ENCODE results near the gene GNRH2.
"Not testable (repeated sequence)": the region's sequence is repeated elsewhere in the genome, so short reads cannot be mapped to it uniquely, and the experiment has no call there.

GNRH2 gene

DNA sequence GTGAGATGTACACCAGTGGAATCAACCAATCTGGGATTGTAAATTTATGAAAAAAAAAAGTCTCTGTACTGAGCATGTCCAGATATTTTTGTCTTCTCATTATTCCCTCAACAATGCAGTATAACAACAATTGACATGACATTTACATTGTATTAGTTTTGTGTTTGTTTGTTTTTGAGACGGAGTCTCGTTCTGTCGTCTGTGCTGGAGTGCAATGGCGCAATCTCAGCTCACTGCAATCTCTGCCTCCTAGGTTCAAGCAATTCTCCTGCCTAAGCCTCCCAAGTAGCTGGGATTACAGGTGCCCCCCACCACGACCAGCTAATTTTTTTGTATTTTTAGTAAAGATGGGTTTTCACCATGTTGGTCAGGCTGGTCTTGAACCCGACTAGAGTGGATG, 31.9 kb downstream of the GNRH2 start:
- not testable (repeated sequence) for DNase-seq

DNA sequence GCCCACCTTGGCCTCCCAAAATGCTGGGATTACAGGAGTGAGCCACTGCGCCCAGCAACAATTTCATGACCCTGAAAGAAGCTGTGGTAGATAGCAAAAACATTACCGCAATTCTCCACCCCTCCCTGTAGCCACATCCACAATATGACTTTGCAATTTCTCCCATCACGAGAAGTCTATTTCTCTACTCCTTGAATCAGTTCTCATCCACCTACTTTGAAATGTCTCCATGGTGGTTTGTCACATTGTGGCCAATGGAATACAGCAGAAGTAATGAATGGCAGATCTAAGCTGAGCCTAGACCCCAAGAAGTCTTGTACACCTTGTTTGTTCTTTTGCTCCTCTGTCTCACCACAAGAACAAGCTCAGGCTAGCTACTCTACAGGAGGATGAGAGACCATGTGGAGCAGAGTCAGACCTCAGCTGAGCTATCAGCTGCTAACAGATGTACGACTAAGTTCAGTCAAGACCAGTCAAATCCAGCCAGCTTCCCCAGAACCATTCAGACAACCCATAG, 34.3 kb downstream of the GNRH2 start:
- DNase-seq, result no peak

DNA sequence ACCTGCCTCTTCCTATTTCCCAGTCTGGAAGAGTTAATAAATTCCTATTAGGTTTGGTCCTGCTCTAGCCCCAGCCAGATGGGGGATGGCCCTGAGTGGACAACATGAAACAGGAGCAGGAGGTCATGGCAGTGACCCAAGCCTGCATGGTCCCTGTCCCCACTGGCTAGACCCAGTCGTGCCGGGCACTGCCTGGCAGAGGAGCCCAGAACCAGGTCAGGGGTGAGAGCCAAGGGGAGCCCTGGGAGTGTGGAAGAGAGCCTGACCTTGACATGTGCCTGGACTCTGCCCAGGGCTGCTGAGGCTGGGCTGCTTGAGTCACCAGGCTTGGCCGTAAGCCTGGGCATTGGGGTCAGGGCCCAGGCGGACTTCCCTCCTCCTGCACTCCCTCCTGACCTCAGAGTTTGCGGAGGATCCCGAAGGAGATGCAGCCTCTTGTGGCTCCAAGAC, 37.5 kb downstream of the GNRH2 start:
- no peak for DNase-seq

DNA sequence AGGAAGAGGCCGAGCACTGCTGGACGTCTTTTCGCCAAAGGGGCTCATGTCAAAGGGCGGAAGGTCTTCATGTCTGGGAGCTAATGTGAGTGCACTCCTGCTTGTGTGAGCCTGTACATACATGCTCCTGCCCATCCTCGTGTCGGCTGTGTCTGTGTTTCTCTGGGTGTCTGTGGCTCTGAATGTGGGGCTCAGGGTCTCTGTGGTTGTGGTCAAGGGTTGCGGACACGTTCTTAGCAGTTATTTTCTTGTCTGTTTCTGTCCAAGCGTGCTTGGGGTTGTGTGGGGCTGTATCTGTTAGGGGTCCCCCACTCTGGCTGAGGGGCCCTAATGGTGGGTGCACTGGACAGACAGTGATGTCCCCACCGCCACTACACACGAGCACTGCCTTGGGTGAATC, 38.2 kb downstream of the GNRH2 start:
- no peak for DNase-seq

DNA sequence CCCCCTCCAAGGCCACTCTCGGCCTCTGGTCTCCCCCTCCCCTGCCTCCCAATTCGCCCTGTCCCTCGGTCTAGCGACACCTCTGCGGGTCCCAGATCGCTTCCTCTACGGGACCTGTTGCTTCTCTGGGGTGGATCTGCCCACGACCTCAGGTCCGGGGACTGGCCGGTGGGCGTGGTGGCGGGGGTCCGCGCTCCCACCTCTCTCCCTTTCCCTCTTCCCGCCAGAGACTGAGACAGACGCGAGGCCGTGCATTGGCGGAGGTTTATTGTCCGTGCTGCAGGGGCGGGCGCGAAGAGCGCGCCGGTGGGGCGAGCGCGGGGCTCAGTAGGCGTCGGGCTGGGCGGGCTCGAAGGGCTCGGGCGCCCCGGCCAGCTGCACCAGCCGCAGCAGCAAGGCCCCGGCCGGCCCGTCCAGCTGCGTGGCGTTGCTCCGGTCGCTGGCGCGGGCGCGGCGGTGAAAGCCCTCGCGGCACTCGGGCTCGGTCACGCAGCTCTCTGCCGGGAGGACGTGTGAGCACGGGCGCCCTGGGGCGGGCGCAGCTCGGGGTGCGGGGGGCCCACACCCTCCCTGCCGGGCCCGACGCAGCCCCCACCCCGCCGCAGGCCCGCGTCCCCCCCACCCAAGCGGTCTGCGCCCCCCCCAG, 39.0 kb downstream of the GNRH2 start:
- DNase-seq, result no peak

DNA sequence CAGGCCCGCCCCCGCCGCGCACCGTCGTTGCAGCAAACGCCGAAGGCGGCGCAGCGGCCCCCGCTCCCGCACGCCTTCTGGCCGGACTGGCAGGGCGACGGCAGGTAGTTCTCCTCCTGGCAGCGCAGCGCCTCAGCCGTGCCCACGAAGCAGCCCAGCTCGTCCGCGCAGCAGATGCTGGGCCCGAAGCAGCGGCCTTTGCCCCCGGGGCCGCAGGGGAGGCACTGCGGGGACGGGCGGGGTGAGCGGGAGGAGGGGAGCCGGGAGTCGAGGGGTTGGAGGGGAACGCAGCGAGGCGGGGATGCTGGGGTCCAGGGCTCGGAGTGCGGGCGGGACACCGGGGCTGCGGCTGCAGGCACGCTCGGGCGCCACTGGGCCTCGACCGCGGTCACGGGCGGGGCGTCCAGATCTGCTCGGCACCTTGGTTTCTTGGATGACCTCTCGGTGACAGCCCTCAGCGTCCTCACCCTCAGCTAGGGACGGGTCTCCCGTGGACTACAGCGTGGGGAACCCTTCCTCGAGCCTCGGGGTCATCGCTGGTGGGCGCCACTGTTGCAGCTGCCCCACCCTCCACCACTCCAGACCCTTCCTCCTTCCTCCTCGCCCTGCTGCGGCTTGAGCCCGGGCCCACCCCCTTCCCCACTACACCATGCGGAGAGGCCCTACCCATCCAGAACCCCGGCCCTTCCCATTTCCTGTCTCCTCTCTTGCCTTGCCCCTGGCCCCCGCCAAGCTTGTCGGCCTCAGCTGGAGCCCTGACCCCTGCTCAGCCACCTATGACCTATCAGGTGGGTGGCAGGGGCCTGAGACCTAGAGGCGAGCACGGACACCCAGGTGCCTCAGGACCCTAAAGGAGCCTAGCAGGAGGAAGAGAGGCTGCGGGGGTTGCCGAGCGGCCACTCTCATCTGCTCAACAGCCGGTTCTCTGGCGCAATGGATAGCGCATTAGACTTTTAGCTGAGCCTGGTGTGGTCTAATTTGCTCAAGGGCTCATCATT, 39.8 kb downstream of the GNRH2 start:
- no peak for DNase-seq

DNA sequence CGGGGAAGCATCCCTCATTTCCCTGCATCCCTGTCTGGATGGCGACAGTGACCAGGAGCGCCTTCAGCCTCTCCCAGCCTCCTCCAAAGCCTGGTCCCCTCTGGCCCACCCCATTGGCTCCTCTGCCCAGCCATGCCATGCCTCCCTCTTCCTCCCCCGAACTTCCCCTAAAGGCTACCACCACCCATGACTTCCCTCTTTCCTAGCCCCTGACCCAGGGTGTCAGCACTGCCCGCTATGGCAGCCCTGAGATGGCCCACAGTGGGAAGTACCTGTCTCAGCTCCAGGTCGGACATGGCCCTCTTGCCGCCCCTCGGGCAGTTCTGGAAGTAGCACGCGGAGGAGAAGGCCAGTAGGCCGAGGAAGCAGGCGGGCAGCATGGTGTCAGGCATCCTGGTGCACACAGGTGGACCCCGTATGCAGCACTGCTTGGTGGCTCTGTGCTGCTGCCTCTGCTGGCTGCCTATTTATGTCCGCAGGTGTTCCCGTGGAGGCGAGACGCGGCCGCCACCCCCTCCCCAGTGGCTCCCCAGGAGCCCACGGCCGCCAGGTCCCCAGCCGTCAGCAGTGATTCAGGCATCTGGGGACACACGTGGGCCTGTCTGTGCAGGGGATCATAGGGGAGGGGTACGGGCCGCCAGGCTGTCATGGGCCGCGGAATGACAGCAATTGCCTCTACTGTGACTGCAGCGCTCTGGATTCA, 41.0 kb downstream of the GNRH2 start, which contains the start of gene AVP:
Gene AVP (minus strand): TSS at position 442 of the 703 bp plus-strand sequence. CDS start 50 bp downstream, at position 392.
- no peak for DNase-seq

DNA sequence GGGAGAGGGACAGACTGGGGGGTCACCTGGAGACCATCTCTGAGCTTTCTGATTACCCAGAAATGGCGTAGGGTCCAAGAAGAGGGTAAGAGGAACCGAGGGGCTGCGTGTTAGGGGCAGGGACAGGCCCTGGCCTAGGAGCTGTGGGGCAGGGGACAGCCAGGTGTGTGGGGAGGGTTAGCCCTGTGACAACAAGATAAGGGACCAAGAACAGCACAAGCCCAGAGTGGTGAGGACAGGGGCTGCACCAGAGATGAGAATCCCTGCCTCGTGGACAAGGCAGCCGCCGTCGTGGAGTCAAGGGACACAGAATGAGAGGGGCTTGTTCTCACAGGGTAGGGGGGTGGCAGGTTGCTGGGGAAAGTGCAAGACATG, 41.6 kb downstream of the GNRH2 start:
- no peak for DNase-seq

DNA sequence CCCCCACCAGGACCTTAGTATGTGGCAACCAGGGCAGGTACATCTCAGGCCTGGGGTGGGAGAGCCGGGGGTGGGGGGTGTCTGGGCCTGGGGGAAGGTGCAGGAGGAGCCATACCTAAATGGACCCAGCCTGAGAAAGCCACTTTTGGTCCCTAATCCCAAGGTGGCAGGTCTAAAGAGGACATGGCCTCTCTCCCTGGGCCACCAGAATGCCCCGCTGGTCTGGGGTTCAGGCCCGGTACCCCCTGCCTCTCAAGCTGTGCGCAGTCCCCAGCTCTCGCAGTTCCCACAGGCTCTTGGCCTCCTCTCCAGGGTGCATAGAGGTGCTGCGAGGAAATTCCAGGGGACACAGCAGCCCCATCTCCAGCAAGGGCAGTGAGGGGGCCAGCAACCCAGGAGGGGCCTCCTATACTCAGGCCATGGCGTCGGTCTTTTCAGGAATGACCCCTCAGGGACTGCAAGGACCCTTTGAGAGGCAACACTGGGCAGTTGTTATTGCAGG, 42.2 kb downstream of the GNRH2 start:
- no peak for DNase-seq

DNA sequence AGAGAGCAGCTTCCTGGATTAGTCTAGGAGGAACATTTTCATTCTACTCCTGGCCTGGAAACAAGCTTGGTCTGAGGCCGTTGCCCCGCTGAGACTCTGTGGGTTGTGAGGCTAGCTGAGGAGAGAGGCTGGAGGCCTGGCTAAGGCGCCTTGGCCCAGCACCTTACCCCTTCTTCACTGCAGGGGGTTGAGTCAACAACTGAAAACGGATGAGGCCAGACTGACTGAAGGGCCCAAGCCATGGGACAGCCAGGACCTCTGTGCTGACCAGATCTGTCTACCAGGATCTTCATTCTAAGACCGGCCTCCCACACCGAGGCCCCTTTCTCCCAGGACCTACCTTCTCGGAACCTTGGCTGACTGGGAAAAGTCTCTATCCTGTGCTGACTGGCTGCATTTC, 44.6 kb downstream of the GNRH2 start:
- DNase-seq, result no peak

DNA sequence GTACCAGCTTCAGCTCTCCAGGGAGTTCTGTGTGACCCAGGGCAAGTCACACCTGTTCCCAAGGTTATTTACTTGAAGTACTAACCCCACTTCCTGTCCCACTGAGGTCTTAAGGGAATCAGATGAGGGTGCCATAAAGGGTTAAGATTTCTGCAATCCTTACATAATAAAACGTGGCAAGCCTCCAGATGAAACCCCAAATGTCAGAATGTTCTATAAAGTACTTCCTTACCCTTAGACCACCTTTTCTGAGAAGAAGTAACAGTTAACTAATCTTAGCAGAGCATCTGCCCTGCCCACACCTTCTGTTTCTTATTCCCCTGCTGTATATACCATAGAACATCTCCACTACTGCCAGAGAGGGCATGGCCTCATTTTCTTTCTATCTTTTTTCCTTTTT, 47.1 kb downstream of the GNRH2 start:
- DNase-seq, result no peak

DNA sequence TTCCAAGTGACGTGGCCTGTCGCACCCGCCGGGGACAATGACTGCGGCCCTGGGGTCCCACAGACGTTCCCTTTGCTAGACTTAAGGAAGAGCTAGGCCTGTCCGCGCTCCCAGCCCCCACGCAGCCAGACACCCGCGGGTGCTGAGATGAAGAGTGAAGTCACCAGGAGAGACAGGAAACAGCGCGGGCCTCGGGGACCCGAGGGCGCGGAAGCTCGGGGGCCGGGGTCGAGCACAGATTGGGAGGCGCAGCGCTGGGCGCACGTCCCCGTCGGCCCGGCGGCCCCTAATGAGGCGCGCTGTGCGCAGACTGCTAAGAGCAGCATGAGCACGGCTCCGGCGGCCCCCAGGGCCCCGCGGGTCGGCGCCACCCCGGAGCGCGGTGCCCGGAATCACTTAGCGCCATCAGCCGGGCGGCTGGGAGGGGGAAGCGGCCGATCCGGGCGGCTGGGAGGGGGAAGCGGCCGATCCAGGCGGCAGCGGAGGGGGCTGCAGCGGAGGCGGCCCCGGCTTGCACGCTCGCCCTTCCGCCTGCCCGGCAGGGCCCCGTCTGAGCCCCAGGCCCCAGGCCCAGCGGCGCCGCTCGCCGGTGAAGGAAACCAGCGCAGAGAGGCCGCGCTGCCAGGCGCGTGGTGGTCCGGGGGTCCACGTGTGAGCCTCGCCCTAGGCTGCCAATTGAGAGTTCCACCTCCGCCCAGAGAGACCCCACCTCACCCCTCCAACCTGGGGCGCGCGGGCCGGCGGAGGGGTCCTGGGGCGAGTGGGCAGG, 49.4 kb downstream of the GNRH2 start:
- DNase-seq, result peak; percentile 24

DNA sequence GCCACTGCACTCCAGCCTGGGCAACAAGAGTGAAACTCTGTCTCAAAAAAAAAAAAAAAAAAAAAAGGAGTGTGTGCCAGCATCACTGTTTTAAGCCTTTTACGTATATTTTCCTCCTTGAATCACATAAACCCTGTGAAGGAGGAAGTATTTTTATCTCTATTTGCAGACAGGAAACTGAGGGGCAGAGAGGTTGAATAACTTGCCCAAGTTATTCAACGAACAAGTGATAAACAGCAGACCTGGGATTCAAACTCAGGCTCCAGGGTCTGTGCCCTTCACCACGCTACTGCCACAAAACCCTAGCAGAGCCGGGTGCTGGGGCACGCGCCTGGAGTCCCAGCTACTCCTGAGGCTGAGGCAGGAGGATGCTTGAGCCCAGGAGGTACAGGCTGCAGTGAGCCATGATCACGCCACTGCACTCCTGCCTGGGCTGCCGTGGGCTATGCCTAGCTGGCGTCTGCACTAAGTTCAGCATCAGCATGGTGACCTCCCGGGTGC, 50.5 kb downstream of the GNRH2 start:
- DNase-seq, result no peak

DNA sequence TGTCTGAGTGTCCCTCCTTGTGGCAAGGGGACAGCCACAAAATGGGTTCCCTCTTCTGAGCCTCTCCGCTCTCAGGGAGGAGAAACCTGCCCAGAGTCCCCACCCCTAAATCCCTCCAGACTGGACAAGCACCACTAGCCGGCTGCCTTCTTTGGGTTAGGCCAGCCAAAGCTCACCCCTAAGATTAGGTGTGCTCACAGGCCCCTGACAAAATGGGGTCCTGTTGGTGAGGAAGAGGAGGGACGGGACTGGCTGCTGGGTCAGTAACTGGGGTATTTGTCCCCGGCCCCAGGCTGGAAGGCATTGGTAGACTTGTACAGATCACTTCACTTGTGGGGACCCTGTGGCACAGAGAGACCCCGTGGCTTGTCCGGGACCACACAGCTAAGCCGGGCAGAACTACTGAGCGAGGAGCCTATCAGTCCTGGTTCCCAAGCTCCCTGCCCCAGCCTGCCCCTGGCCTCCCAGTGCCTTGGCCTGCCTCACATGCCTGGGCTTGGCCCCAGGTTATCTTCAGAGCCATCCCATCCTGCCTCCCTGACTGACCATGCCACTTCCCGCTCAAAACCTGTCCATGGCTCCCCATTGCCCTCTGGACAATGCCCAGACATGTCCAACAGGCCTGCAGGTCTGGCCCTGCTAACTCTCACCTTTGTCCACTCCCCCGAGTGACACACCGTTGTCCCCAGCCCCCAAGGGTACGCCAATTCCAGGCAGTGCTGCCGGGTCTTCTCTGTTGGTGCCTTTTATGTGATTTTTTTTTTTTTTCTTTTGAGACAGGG, 51.6 kb downstream of the GNRH2 start:
- no peak for DNase-seq
